Measurements from ENCODE around the gene TCF4. TPM values are rescaled to one million over a fixed set of nuclear protein-coding genes. Genes with fewer than 3 reads are reported as not detected.

TCF4 gene
- total and polyA plus RNA-seq, 2 experiments from 2014 or later, result 77.7 to 89.2 TPM

- no peak for ATAC-seq
- Histone ChIP-seq H3K4me3 (no peak overlapping the region), H3K27me3 (ENCODE audit: insufficient read depth) (no peaks in the 10 kb centered on the region), H3K4me1 (ENCODE audit: insufficient read depth) (no peaks in the 10 kb centered on the region), H3K27ac (ENCODE audit: low read depth) (no peak overlapping the region), H4K20me1 (replicated peaks; ENCODE audit: insufficient read depth) (no peaks in the 10 kb centered on the region), H2AFZ (peak overlapping the region; percentile 24; the same call in 1 of the 2 replicates), H3K36me3 (ENCODE audit: insufficient read depth) (no peaks in the 10 kb centered on the region), H3K4me2 (no peak overlapping the region), H3F3A (replicated peaks; ENCODE audit: low read depth) (no peaks in the 10 kb centered on the region), H3K9me2 (ENCODE audit: insufficient read depth) (no peaks in the 10 kb centered on the region), H3K79me2 (replicated peaks; ENCODE audit: insufficient read depth) (no peaks in the 10 kb centered on the region)
- TF ChIP-seq CREB1 (CRISPR knock-in tag; IDR thresholded peaks at IDR 0.05; ENCODE audit: low read depth) (no peak), NANOG (IDR thresholded peaks at IDR 0.05; ENCODE audit: borderline replicate concordance) (no peak), ZNF114 (CRISPR knock-in tag; IDR thresholded peaks at IDR 0.05) (no peak), EZH2 (IDR thresholded peaks at IDR 0.05; ENCODE audit: low read depth, unreplicated experiment) (no peak), ETS1 (IDR thresholded peaks at IDR 0.05) (no peak), ZNF331 (CRISPR knock-in tag; IDR thresholded peaks at IDR 0.05; ENCODE audit: low read depth) (no peak), POLR2AphosphoS5 (IDR thresholded peaks at IDR 0.05; ENCODE audit: low read depth) (no peak), STAT1 (IDR thresholded peaks at IDR 0.05; ENCODE audit: unreplicated experiment) (no peak), JUNB (IDR thresholded peaks at IDR 0.05; ENCODE audit: unreplicated experiment) (no peak), EZH2phosphoT487 (IDR thresholded peaks at IDR 0.05; ENCODE audit: unreplicated experiment) (no peak)
- TF ChIP-seq, protein P1, sequence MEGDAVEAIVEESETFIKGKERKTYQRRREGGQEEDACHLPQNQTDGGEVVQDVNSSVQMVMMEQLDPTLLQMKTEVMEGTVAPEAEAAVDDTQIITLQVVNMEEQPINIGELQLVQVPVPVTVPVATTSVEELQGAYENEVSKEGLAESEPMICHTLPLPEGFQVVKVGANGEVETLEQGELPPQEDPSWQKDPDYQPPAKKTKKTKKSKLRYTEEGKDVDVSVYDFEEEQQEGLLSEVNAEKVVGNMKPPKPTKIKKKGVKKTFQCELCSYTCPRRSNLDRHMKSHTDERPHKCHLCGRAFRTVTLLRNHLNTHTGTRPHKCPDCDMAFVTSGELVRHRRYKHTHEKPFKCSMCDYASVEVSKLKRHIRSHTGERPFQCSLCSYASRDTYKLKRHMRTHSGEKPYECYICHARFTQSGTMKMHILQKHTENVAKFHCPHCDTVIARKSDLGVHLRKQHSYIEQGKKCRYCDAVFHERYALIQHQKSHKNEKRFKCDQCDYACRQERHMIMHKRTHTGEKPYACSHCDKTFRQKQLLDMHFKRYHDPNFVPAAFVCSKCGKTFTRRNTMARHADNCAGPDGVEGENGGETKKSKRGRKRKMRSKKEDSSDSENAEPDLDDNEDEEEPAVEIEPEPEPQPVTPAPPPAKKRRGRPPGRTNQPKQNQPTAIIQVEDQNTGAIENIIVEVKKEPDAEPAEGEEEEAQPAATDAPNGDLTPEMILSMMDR (conservative IDR thresholded peaks at IDR 0.05; ENCODE audit: low read depth in 2 of 2), result no peak
- TF ChIP-seq, protein P2, sequence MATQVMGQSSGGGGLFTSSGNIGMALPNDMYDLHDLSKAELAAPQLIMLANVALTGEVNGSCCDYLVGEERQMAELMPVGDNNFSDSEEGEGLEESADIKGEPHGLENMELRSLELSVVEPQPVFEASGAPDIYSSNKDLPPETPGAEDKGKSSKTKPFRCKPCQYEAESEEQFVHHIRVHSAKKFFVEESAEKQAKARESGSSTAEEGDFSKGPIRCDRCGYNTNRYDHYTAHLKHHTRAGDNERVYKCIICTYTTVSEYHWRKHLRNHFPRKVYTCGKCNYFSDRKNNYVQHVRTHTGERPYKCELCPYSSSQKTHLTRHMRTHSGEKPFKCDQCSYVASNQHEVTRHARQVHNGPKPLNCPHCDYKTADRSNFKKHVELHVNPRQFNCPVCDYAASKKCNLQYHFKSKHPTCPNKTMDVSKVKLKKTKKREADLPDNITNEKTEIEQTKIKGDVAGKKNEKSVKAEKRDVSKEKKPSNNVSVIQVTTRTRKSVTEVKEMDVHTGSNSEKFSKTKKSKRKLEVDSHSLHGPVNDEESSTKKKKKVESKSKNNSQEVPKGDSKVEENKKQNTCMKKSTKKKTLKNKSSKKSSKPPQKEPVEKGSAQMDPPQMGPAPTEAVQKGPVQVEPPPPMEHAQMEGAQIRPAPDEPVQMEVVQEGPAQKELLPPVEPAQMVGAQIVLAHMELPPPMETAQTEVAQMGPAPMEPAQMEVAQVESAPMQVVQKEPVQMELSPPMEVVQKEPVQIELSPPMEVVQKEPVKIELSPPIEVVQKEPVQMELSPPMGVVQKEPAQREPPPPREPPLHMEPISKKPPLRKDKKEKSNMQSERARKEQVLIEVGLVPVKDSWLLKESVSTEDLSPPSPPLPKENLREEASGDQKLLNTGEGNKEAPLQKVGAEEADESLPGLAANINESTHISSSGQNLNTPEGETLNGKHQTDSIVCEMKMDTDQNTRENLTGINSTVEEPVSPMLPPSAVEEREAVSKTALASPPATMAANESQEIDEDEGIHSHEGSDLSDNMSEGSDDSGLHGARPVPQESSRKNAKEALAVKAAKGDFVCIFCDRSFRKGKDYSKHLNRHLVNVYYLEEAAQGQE (IDR thresholded peaks at IDR 0.05; ENCODE audit: unreplicated experiment), result no peak
- TF ChIP-seq, protein P3, sequence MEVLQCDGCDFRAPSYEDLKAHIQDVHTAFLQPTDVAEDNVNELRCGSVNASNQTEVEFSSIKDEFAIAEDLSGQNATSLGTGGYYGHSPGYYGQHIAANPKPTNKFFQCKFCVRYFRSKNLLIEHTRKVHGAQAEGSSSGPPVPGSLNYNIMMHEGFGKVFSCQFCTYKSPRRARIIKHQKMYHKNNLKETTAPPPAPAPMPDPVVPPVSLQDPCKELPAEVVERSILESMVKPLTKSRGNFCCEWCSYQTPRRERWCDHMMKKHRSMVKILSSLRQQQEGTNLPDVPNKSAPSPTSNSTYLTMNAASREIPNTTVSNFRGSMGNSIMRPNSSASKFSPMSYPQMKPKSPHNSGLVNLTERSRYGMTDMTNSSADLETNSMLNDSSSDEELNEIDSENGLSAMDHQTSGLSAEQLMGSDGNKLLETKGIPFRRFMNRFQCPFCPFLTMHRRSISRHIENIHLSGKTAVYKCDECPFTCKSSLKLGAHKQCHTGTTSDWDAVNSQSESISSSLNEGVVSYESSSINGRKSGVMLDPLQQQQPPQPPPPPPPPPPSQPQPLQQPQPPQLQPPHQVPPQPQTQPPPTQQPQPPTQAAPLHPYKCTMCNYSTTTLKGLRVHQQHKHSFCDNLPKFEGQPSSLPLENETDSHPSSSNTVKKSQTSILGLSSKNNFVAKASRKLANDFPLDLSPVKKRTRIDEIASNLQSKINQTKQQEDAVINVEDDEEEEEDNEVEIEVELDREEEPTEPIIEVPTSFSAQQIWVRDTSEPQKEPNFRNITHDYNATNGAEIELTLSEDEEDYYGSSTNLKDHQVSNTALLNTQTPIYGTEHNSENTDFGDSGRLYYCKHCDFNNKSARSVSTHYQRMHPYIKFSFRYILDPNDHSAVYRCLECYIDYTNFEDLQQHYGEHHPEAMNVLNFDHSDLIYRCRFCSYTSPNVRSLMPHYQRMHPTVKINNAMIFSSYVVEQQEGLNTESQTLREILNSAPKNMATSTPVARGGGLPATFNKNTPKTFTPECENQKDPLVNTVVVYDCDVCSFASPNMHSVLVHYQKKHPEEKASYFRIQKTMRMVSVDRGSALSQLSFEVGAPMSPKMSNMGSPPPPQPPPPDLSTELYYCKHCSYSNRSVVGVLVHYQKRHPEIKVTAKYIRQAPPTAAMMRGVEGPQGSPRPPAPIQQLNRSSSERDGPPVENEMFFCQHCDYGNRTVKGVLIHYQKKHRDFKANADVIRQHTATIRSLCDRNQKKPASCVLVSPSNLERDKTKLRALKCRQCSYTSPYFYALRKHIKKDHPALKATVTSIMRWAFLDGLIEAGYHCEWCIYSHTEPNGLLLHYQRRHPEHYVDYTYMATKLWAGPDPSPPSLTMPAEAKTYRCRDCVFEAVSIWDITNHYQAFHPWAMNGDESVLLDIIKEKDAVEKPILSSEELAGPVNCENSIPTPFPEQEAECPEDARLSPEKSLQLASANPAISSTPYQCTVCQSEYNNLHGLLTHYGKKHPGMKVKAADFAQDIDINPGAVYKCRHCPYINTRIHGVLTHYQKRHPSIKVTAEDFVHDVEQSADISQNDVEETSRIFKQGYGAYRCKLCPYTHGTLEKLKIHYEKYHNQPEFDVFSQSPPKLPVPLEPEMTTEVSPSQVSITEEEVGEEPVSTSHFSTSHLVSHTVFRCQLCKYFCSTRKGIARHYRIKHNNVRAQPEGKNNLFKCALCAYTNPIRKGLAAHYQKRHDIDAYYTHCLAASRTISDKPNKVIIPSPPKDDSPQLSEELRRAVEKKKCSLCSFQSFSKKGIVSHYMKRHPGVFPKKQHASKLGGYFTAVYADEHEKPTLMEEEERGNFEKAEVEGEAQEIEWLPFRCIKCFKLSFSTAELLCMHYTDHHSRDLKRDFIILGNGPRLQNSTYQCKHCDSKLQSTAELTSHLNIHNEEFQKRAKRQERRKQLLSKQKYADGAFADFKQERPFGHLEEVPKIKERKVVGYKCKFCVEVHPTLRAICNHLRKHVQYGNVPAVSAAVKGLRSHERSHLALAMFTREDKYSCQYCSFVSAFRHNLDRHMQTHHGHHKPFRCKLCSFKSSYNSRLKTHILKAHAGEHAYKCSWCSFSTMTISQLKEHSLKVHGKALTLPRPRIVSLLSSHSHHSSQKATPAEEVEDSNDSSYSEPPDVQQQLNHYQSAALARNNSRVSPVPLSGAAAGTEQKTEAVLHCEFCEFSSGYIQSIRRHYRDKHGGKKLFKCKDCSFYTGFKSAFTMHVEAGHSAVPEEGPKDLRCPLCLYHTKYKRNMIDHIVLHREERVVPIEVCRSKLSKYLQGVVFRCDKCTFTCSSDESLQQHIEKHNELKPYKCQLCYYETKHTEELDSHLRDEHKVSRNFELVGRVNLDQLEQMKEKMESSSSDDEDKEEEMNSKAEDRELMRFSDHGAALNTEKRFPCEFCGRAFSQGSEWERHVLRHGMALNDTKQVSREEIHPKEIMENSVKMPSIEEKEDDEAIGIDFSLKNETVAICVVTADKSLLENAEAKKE (CRISPR knock-in tag; IDR thresholded peaks at IDR 0.05), result no peak
- Mint-ChIP-seq H3K4me3 (no peak overlapping the region), H3K4me1 (no peaks in the 10 kb centered on the region), H3K27me3 (ENCODE audit: insufficient read depth, low read depth, poor library complexity) (no peaks in the 10 kb centered on the region), H3K27ac (no peak overlapping the region), H3K36me3 (ENCODE audit: low read depth) (no peaks in the 10 kb centered on the region), H3K9me3 (peaks cover under 1% of the 10 kb centered on the region; the same call in 1 of the 3 replicates)
- DNase-seq (ENCODE audit: low spot score), result no peak
These were observed 408.6 kb downstream of the TCF4 start for GRCh38 chr18:55179425-55179824.

Data from GM23338 (cell line).